Stimulated activated memory B cell treated with anti-CD40 and anti-IgM and Interleukin-4, amounts not matched to agents 10 μg/mL and 1 μg/mL and 100 μg/mL, for 72 hours (primary cell): Measurements from ENCODE around the gene SCP2.
A peak's percentile ranks its signal among the peaks of the same experiment; 100 is the strongest.

ENCODE experiments used
- ATAC-seq: fragments of 150-1000 bp; cut with Tn5 transposase; 2 replicates; pipeline ENCODE4 v1.10.0; 2021
- H3K27ac Mint-ChIP-seq: one replicate; pipeline ENCODE4 v1.8.0; 2022; ENCODE audit warnings: mild to moderate bottlenecking, mixed read lengths
- H3K27me3 Mint-ChIP-seq: one replicate; pipeline ENCODE4 v1.8.0; 2022; ENCODE audit warnings: mixed read lengths
- H3K36me3 Mint-ChIP-seq: one replicate; pipeline ENCODE4 v1.8.0; 2022; ENCODE audit warnings: mixed read lengths
- H3K4me1 Mint-ChIP-seq: one replicate; pipeline ENCODE4 v1.8.0; 2022; ENCODE audit warnings: mixed read lengths
- H3K4me3 Mint-ChIP-seq: one replicate; pipeline ENCODE4 v1.8.0; 2022; ENCODE audit warnings: mild to moderate bottlenecking, moderate library complexity, mixed read lengths
- H3K9me3 Mint-ChIP-seq: one replicate; pipeline ENCODE4 v1.8.0; 2022; ENCODE audit warnings: mixed read lengths

The SCP2 gene

DNA sequence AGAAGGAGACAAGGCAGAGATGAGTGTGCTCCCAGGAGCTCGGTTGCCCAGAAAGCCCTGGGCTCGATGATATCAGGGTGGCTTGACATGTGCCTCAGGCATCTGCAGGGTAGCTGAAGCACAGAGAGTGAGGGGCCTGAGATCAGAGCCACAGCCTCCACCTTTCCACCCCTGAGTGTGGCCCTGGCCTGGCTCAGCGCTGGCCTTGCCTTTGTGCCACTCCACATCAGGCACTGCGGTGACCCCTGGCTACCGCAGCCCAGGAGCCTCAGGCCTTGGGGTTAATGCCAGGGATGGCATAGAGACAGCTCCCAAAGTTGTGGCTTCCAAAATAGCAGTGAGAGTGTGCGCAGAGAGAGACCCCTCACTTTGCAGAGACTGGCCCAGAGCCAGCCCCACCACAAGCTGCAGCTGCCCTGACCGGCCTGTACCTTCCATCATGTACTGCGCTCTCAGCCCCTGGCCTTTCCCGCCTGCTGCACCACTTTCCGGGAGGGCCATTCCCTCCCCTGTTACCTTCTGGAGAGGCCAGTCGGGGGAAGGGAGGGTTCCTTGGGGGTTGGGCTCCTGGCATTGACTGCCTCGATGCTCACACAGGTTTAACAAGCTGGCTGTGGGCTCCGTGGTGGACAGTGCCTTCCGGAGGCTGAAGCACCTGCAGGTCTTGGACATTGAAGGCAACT is 154.4 kb downstream of the SCP2 start:
- Mint-ChIP-seq H3K4me1 (no peaks in the 10 kb centered on the region), H3K27me3 (no peaks in the 10 kb centered on the region), H3K27ac (no peak overlapping the region), H3K9me3 (no peaks in the 10 kb centered on the region), H3K36me3 (no peaks in the 10 kb centered on the region), H3K4me3 (no peak overlapping the region)
- no peak for ATAC-seq

DNA sequence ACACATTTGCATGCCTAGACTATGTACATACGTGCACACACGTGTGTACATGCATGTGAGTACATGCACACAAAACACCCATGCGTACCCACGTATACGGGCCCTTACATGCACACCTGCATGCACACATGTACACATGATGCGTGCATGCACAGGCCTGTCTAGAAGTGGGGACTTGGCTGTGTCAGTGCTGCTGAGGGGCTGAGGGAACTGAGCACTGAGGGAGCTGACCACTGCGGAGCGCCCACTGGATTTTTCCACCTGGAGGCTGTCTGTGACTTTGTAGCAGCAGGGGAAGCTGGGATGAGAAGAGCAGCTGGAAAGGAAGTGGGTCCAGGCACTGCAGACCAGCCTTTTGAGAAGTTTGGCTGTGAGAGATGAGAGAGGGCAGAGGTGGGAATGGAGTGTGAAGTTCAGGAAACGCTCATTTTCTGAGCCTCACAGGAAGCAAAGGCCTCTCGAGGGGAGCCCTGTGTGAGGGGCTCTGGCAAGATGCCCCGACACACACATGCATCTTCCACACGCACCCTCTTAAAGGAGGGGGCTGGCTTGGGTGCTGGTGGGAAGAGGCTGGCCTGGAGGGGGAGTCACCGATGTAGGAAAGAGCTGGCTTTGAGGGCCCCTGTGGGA is 155.9 kb downstream of the SCP2 start:
- H3K27ac Mint-ChIP-seq: no peak overlapping the region
- H3K4me3 Mint-ChIP-seq: no peak overlapping the region
- H3K36me3 Mint-ChIP-seq: no peaks in the 10 kb centered on the region
- H3K4me1 Mint-ChIP-seq: no peaks in the 10 kb centered on the region
- no peaks in the 10 kb centered on the region for H3K9me3 Mint-ChIP-seq
- H3K27me3 Mint-ChIP-seq: no peaks in the 10 kb centered on the region
- no peak for ATAC-seq

DNA sequence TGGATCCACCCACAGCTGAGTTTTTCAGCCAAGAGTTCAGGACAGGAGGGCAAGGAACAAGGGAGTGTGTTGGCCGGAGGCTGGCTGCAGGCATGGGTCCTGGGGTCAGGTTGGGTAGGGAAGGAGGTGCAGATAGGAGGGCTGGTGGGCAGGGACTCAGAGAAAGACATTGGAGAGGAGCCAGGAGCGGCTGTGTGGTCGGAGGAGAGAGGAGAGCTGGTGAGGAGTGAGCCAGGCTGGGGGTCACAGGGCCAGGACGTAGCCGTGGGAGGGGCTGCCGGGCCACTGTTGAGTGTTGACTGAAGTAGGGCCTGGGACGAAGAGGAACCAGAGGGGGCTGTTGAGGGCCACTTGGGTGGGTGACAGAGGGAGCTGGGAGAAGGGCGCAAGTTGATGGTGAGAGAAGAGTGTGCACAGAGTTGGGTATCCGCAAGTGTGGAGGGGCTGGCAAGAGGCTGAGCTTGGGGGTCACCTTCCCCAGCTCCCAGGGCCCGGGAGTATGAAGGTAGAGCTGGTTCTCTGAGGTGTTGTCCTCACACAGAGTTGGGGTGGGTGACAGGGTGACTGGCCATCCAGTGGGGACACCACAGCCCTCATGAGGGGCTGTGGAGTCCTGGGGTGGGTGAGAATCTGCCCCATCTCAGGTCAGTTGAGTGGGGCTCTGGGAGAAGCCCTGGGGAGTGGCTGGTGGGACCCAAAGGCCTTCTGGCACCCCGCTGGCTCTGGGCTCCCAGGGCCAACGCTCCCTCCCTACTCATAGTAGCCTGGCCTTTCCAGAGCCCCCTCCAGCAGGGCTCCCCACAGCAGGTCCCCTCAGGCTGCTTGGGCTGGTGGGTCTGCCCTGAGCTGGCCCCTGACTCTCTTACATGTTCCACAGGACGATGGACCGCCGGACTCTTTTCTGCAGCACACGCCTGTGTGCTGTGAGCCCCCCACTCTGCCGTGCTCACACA is 156.8 kb downstream of the SCP2 start:
- Mint-ChIP-seq H3K4me3 (no peak overlapping the region), H3K27ac (no peak overlapping the region), H3K36me3 (no peaks in the 10 kb centered on the region)

DNA sequence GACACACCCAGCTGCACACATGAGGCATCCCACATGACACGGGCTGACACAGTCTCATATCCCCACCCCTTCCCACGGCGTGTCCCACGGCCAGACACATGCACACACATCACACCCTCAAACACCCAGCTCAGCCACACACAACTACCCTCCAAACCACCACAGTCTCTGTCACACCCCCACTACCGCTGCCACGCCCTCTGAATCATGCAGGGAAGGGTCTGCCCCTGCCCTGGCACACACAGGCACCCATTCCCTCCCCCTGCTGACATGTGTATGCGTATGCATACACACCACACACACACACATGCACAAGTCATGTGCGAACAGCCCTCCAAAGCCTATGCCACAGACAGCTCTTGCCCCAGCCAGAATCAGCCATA is 157.5 kb downstream of the SCP2 start:
- no peaks in the 10 kb centered on the region for H3K36me3 Mint-ChIP-seq
- no peak overlapping the region for H3K27ac Mint-ChIP-seq
- no peak overlapping the region for H3K4me3 Mint-ChIP-seq
- no peaks in the 10 kb centered on the region for H3K4me1 Mint-ChIP-seq
- H3K27me3 Mint-ChIP-seq: no peaks in the 10 kb centered on the region
- H3K9me3 Mint-ChIP-seq: no peaks in the 10 kb centered on the region
- ATAC-seq: peak; percentile 9

More for the DNA sequence above, 156.8 kb downstream of the SCP2 start:
- ATAC-seq: no peak
- Mint-ChIP-seq H3K9me3 (no peaks in the 10 kb centered on the region), H3K27me3 (no peaks in the 10 kb centered on the region), H3K4me1 (no peaks in the 10 kb centered on the region)

GRCh38 chr1:53085405-53085804 is 158.3 kb downstream of the SCP2 start:
- Mint-ChIP-seq H3K9me3 (no peaks in the 10 kb centered on the region), H3K27ac (no peak overlapping the region), H3K36me3 (no peaks in the 10 kb centered on the region), H3K4me1 (no peaks in the 10 kb centered on the region), H3K4me3 (no peak overlapping the region), H3K27me3 (no peaks in the 10 kb centered on the region)
- no peak for ATAC-seq

DNA sequence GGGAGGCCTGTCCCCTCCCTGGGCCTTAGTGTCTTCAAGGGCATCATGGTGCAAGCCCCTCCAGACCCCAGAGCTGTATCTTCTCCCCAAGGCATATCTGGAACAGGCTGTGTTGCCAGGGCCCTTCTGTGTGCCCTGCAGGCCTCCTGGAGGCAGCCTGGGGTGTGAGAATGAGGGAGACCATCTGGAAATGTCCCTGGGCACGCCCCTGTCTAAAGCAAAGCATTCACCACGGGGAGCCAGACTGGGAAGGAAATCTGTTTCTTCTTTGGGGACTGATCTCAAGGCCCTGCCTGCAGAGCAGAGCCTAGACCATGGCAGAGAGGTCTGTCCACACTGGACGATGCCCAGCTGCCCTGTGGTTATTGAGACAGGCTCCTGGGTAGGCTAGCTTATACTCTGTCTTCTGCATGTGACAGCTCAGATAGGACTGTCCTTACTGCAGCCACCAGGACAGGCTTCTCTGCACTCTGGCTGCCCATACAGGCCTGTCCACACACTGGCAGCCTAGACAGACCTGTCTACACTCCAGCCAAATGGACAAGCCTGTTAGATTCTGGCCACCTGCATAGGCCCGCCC is 159.5 kb downstream of the SCP2 start:
- Mint-ChIP-seq H3K4me1 (no peaks in the 10 kb centered on the region), H3K36me3 (no peaks in the 10 kb centered on the region), H3K9me3 (no peaks in the 10 kb centered on the region), H3K27me3 (no peaks in the 10 kb centered on the region), H3K4me3 (no peak overlapping the region), H3K27ac (no peak overlapping the region)
- ATAC-seq: no peak

DNA sequence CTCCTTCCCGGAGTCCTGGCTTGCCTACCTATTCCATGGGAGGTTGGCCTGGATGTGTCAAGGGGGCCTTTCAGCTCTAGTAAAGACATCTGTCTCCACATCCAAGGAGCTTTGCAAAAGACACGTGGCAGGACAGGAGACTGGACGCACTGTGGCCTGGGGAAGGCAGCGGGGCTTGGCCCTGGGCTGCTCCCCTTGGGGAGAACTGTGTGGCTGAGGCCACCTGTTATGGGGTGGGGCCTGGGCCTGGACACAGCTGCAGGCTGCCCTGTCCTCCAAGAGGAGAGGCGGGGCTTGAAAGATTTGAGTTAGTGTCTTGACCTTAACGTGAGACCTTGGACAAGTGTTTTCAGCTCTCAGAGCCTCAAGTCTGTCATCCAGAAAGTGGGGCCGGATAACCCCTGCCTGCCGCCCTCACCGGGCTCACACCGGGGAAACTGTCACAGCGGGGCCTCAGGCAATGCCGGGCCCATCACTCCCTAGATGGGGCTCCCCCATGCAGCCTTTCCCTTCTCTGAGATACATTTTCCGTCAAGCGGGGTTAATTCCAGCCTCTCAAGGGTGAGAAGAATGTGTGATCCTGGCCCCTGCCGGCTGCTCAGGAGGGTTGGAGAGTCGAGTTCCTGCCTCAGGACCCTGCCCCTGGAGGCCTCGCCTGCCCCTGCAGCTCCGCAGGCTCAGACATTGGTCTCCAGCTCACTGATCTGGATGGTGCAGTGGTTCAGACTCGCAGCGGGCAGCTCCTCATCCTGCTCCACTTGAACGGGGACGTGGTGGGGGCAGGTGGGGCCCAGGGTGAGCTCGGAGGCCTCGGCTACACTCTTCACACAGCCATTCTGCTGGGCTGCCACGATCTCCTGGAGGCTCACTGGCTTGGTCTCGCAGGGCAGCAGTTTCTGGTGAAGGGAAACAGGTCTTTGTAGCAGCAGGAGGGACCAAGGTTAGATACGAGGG is 160.5 kb downstream of the SCP2 start:
- Mint-ChIP-seq H3K9me3 (no peaks in the 10 kb centered on the region), H3K4me1 (no peaks in the 10 kb centered on the region), H3K27ac (no peak overlapping the region), H3K27me3 (no peaks in the 10 kb centered on the region), H3K36me3 (no peaks in the 10 kb centered on the region), H3K4me3 (no peak overlapping the region)
- no peak for ATAC-seq

DNA sequence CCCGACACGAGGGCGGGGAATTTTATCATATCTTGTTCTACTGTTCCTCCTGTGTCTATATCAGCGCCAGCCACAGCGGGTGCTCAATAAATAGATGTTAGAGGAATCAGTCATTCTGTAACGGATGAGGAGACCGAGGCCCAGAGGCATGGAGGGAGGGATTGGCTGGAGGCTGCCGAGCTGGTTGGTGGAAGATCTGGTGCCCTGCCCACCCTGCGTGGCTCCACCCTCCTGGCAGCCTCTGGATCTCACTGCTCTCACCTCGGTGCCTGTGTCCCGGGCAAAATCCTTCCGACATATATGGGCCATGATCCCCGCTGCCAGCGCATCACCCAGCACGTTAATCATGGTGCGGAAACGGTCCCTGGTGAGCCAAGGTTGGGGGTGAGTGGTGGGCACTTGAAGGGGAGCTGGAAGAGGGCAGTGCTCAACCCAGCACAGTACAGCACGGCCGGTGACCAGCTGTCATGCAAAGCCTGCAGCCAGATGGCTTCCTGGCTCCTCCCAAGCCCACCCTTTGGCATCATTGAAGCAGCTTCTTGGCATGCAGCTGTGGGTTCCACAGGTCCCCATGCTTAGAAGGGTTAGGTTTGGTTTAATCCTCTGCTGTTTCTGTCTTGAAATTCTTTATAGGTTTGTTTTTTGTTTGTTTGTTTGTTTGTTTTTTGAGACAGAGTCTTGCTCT is 161.7 kb downstream of the SCP2 start:
- H3K9me3 Mint-ChIP-seq: no peaks in the 10 kb centered on the region
- H3K4me1 Mint-ChIP-seq: no peaks in the 10 kb centered on the region
- no peaks in the 10 kb centered on the region for H3K27me3 Mint-ChIP-seq
- H3K36me3 Mint-ChIP-seq: no peaks in the 10 kb centered on the region
- no peak for ATAC-seq
- H3K27ac Mint-ChIP-seq: no peak overlapping the region
- no peak overlapping the region for H3K4me3 Mint-ChIP-seq

DNA sequence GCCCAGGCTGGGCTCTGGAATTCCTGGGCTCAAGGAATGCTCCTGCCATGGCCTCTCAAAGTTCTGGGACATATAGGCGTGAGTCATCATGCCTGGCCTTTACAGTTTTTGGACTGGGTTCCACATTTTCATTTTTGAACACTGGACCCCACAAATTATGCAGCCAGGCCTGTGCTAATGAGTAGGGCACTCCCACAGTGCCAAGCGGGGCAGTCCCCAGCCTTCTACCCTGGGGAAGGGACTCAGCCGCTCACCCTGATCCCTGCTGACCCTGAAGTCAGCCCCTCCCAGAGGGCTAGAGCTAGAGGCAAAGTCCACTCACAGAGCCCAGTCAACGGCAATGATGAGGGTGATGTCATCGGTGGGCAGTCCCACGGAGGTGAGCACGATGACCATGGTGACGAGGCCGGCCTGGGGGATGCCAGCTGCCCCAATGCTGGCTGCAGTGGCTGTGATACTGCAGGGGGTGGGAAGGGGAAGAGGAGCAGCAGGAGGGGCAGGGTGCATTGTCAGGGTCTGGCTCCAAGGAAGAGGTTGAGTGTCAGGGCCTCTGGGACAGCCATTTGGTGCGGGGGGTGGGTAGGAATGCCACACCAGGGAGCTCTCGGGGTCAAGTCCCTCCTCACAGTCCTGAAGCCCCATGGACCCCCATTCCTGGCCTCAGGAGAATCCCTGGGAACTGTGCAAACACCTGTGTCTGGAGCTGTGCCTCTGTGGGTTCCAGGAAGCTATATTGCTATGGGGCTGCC is 162.6 kb downstream of the SCP2 start:
- Mint-ChIP-seq H3K27me3 (no peaks in the 10 kb centered on the region), H3K4me1 (no peaks in the 10 kb centered on the region), H3K27ac (no peak overlapping the region), H3K9me3 (no peaks in the 10 kb centered on the region), H3K4me3 (no peak overlapping the region), H3K36me3 (no peaks in the 10 kb centered on the region)
- no peak for ATAC-seq

- Mint-ChIP-seq H3K27ac (no peak overlapping the region), H3K36me3 (no peaks in the 10 kb centered on the region), H3K27me3 (no peaks in the 10 kb centered on the region), H3K4me1 (no peaks in the 10 kb centered on the region), H3K9me3 (no peaks in the 10 kb centered on the region), H3K4me3 (no peak overlapping the region)
- ATAC-seq: no peak
Observed at GRCh38 chr1:53090227-53091147, 163.4 kb downstream of the SCP2 start.

- H3K27me3 Mint-ChIP-seq: no peaks in the 10 kb centered on the region
- no peak for ATAC-seq
- no peaks in the 10 kb centered on the region for H3K4me1 Mint-ChIP-seq
- no peak overlapping the region for H3K27ac Mint-ChIP-seq
- H3K9me3 Mint-ChIP-seq: no peaks in the 10 kb centered on the region
- no peak overlapping the region for H3K4me3 Mint-ChIP-seq
- H3K36me3 Mint-ChIP-seq: no peaks in the 10 kb centered on the region
Observed at GRCh38 chr1:53091841-53092645, 165.0 kb downstream of the SCP2 start.
